SK-N-DZ (cell line): ENCODE data around the gene RPP30.

Experiments used
- DNase-seq: peaks from one replicate; pipeline ENCODE4 v3.0.0-alpha.2; 2015; ENCODE audit warnings: low spot score
- small RNA-seq, 2 experiments: library from RNA; depleted of rRNA; stranded (forward); fragments of <200 nt; gene quantifications; one replicate each; pipeline ENCODE3, GENCODE V24; 2014

Gene RPP30

DNA sequence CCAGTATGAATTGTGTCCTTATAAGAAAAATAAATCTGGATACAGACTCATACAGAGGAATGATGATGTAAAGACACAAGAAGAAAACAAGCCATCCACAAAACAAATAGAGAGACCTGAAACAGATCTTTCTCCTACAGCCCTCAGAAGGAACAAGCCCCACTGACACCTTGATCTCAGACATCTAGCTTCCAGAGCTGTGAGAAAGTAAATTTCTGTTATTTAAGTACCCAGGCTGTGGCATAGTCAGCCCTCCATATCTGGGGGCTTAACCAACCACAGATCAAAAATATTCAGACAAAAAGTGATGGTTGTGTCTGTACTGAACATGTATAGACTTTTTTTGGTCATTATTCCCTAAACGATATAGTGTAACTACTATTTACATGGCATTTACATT is 73.0 kb downstream of the RPP30 start:
- DNase-seq, result no peak

DNA sequence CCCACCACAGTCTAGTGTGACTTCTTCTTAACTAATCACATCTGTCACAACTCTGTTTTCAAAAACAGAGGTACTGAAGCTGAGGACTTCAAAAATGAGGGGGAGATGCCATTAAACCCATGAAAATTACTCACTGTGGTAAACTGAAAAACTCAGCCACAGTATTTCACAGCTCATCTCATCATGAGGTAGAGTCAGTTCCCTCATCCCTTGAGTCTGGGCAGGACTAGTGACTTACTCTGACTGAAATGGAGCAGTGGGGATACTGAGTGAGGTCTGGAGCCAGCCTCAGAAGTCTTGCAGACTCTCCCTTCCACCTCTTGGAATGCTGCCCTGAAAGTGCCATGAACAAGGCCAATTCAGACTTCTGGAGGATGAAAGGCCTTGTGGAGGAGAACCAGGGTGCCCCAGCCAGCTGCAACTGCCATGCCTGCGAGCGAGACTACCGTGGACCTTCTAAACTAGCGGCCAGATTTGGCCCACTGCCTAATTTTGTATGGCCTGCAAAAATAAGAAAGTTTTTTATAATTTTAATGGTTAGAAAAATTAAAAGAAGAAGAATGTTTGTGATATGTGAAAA is 73.8 kb downstream of the RPP30 start:
- no peak for DNase-seq

DNA sequence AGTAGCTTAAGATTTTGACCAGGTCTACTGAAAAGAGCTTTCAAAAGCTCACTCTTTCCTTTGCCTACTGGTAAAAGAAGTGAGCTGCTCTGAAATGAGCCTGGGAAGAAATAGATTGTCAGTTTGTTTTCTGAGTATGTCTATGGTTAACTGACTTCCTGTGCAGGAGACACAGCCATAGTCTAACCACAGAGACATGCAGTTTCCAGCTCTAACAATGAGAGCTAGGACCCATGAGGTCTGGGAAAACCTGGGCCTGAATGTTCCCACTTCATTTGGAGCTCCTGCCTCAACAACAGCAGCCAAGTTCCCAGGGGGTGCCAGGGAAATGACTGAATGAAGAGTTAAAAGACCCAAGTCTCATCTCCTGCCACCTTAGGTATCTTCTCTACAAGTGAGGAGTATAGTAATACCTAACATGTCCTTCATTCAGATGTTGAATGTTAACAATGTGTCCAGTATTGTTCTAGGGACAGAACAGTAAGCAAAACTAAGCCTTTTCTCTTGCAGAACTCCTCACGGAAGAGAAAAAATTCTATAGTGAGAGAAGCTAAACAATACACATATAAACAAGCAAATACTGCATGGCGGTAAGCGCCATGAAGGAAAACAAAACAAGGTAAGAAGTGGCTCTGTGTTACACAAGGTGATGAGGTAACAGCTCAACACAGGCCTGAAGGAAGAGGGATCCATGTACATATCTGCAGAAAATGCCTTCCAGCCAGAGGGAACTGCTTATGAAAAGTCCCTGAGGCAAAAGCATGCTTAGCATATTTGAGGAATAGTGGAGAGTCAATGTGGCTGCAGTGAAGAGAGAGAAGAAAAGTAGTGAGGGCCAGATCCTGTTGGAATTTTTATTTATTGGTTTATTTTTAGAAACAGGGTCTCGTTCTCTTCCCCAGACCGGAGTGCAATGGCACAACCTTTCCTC is 75.5 kb downstream of the RPP30 start:
- DNase-seq, result no peak

Small RNA genes within 50 kb of the gene (small RNA-seq; reads per million reads assigned to genes)
- gene RF00019 (0 reads per million in 2 experiments), gene RNU6-740P (0 reads per million in 2 experiments)
